Activated CD4-positive, alpha-beta T cell treated with anti-CD3 and anti-CD28 coated beads for 1 hour (primary cell): ENCODE measurements around the gene CCR5.
"Not testable (repeated sequence)": the region's sequence is repeated elsewhere in the genome, so short reads cannot be mapped to it uniquely, and the experiment has no call there.

Experiments used
- DNase-seq: peaks from one replicate; pipeline ENCODE4 v3.0.0-alpha.2; 2020

CCR5 gene

DNA sequence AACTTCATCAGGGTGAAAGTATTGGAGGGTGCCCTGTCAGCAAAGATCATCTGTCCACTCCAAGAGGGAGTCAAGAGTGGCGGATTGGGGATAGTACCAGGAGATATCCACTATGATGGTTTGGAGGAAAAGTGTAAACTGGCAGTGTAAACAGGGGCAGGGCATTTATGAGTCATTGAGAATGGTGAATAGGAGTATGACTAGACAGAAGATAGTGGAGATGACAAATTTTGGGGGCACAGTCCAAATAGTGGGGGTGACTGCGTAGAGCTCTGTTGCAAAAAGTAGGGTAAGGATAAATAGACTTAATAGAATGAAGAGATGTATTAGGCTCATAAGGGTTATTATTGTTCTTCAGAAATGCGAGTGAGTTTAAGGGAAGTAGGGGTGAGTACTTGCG is 18.1 kb downstream of the CCR5 start:
- DNase-seq = not testable (repeated sequence)

- DNase-seq = no peak
These were observed 18.6 kb downstream of the CCR5 start for GRCh38 chr3:46389306-46389705.

GRCh38 chr3:46391526-46391925 is 20.8 kb downstream of the CCR5 start:
- not testable (repeated sequence) for DNase-seq

- DNase-seq = no peak
These were observed 22.3 kb downstream of the CCR5 start for GRCh38 chr3:46393011-46393410.

DNA sequence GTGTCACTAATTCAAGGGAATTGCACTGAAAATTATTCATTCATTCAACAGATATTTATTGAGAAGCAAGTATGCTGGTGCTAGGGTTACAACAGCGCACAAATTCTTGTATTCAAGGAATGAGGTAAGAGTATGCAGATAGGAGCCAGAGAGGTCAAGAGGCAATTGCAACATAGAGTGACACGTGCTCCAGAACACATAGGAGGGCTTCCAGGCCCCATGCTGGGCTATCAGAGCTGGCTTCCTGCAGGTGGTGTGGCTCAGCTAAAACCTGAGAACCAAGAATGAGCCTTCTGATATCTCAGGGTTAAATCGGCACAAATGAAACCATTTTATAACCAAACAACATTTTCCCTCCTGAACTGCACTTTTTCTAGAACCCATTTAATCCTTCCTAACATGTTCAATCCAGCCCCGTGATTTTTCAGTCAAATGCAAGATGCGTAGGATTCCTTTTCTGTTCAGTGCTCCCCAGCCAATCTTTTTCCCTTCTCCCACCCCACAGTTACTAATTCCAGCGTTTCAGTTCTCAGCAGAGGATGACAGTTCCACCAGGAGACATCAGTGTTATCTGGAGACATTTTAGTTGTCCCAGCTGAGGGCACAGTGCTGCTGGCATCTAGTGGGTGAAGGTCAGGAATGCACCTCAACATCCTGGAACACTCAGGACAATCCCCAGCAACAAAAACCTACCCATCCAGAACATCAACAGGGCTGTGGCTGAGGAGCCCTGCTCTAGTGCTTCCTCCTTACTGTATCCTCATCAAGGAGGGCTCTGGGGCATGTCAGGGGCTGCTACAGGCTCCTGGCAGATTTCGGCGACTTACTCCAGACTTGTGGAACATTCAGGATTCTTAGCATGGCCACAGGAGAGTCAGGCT is 23.0 kb downstream of the CCR5 start:
- DNase-seq = no peak

- DNase-seq = no peak
These were observed 24.5 kb downstream of the CCR5 start for GRCh38 chr3:46395210-46395661.

- no peak for DNase-seq
These were observed 25.2 kb downstream of the CCR5 start for GRCh38 chr3:46395766-46396530.

DNA sequence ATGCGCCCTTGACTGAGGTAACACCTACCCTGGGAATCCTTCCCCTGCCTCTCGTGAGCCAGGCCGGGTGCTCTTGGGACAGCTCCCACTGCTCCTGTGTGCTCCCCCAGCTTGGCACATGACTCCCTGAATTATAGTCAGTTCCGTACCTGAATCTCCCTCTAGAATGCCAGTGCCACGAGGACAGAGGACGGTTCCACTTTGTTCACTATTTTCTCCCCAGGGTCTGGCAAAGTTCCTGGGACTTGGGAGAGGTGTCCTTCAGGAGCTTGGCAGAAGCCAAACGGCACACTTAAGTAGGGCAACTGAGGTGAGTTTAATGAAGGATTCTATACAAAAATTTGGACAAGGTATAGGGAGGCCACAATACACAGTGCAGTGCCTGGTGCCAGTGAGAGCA is 26.4 kb downstream of the CCR5 start:
- DNase-seq = no peak

DNA sequence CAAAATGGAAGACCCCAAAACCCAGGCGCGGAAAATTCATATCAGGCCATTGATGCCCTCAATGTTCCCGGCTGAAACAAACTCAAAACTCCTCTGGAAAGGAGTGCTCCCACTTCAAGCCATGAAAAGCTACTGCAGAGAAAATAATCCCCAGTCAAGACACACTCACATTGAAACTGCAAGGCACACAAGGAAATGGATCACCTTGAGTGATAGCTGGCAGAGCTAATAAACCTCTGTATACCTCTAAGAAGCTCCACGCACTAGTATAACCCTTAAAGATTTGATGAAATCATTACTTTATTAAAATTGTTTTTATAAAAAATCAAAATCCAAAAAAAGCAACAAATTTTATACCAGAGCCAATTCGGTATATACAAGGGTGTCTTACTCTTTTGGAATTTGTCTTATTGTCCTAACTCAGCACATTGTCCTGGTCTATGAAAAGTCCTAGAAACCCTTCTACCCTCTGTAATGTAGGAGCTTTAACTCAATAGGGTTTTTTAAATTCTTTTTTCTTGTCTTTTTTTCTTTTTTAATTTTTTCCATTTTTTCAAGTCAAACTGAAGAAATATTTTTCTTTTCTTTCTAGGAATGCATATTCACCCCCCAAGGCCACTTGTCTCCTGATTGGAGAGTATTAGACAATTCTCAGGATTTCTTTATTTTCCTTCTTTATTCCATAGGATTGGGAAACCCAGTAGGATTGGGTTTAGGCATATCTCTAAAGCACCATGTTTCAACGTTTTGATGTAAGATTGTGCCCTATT is 27.6 kb downstream of the CCR5 start:
- no peak for DNase-seq

- DNase-seq = no peak
These were observed 28.4 kb downstream of the CCR5 start for GRCh38 chr3:46399098-46399497.

DNA sequence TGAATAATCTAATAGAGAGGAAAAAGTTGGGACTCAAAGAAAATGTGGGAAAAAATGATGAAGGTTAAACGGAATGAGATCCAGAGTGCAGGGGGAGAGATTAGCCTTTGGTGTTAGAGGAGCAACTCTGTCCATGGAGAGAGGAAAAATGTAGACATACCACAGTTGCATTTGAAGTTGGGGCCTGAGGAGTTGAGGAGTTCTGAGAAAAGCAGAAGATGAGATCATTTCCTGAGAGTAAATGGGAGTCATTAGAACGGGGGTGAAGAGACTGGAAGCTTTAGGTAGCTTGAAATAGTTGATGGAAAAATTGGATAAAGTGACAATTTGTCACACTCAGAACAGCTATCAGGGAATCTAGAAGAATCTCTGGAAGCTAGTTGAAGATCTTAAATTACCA is 28.8 kb downstream of the CCR5 start:
- no peak for DNase-seq

DNA sequence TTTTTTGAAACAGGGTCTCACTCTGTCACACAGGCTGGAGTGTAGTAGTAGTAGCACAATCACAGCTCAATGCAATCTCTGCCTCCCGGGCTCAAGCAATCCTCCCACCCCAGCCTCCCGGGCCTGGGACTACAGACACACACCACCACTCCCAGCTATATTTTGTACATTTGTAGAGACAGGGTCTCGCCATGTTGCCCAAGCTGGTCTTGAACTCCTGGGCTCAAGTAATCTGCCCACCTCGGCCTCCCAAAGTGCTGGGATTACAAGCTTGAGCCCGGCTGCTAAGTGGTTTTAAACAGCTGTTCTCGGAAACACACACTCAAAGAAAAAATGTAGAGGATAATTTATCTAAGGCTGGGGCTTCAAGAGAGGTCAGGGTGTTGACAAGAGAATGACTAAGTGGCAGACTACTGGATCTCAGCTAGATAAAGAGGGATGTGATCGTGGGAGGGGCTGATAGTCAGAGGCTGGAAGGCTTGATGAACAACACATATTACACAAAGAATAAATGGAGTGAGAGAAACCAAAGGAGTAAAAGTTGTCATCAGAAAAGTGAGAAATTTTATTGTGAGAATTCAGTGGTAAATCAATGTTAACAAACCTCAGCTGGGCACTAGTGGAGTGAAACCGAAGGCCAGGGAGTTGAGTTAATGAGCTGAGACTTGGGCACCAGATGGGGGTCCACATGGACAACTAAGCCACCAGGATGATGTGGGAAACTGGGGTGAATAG is 29.4 kb downstream of the CCR5 start:
- no peak for DNase-seq

DNA sequence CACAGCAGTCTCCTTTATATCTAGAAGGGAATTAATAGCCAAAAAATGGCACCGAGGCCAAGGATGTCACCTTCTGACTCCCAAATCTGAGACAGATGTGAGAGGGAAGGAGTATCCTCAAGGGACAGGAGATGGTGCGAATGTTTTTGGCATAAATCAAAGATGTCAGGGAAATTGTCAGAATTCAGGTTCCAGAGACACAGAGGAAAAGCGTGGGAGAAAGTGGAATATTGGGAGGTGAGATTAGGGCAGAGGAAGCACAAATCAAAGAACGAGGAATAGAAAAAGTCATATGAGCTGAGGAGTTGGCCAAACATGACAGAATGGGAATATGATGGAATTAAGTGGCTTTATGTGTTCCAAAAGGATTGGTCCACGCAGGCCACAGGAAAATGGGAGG is 30.1 kb downstream of the CCR5 start:
- no peak for DNase-seq

- no peak for DNase-seq
These were observed 30.8 kb downstream of the CCR5 start for GRCh38 chr3:46401579-46401978.

GRCh38 chr3:46402902-46403301 is 32.2 kb downstream of the CCR5 start:
- not testable (repeated sequence) for DNase-seq

GRCh38 chr3:46405301-46406019 is 34.7 kb downstream of the CCR5 start:
- no peak for DNase-seq

GRCh38 chr3:46406443-46406787 is 35.7 kb downstream of the CCR5 start:
- DNase-seq = no peak

DNA sequence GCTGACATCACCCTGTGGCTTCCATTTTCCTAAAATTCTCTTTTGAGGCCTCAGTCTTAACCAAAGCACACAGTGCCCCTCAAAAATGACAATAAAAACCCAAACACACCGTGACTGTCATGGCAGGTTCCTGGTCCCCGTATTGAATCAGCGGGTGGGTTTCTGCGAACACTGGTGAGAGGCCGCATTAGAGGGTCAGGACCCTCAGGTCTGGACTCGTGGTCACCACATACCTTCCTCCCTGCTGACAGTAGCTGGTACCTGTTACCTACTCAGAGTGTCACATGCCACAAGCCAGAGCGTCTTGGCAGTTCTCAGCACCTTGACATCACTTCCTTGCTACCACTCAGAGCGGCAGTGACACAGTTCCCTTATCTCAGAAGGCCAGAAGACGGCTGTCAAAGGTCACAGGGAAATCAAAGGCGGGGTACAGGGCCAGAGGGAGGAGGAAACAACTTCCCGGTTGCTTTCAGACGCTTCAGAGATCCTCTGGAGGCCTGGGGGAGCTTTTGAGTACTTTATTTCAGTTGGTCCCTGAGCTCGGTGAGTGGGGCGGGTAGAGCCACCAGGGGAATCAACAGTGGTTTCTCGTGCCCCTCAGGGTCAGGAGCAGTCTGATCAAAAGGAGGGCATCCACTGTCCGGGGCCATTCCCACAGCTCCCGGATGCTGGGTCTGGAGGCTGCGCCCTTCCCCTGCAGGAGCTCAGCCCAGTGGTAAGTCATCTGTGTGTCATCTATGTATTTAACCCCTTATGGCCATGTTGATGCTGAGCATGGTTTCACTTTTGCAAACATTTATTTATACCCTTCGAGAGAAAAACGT is 36.3 kb downstream of the CCR5 start, which contains the start of the genes CCR5AS and CCRL2:
TSS of gene CCR5AS (minus strand) at position 279 of the 824 bp plus-strand sequence.
TSS of gene CCRL2 (plus strand) at position 472 of the 824 bp plus-strand sequence. CDS start 821 bp downstream, outside the sequence.
- no peak for DNase-seq

GRCh38 chr3:46407970-46408369 is 37.2 kb downstream of the CCR5 start:
- DNase-seq = no peak

DNA sequence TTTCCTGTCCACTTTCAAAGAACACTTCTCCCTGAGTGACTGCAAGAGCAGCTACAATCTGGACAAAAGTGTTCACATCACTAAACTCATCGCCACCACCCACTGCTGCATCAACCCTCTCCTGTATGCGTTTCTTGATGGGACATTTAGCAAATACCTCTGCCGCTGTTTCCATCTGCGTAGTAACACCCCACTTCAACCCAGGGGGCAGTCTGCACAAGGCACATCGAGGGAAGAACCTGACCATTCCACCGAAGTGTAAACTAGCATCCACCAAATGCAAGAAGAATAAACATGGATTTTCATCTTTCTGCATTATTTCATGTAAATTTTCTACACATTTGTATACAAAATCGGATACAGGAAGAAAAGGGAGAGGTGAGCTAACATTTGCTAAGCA is 38.1 kb downstream of the CCR5 start:
- no peak for DNase-seq
